Measurements from ENCODE around the gene TSTD2. TPM values are rescaled to one million over a fixed set of nuclear protein-coding genes. Genes with fewer than 3 reads are reported as not detected.

TSTD2 gene
- total RNA-seq, 1 experiment from 2014 or later = 29.7 TPM

DNA sequence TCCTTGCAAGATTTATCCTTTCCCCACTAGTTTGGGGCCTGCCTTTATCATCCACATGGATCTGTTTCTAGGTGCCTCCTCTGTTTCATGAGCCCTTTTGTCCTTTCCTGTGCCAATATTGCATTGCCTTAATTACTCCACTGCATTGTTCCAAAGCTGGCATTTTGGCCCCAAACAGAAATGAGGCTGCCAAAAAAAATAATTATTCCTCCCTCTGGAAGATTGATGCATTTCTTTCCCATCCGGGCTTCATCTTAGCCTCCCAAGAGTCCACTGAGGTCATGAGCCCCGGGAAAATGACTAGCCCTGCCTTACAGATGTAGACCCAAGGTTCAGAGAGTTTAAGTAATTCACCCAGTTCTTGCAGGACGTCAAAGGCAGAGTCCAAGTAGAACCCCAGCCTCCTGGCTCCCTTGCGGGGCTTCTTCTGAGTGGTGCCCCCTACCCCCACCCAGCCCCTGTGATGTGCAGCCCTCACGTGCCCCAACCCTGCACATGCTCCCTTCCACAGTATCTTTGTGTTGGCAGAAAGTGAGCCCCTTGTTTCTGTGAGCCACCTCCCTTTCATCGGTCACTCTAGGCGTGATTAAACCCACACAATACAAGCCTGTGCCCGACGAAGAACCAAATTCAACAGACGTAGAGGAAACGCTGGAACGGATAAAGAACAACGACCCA lies 69.6 kb downstream of the TSTD2 start:
- no peaks in the 10 kb centered on the region for H3K9me3 ChIP-seq (ENCODE audit: low read depth, low read length, poor library complexity, severe bottlenecking)
- no TSS peak for BruUV-seq (replicated peaks)
- no peaks in the 10 kb centered on the region for H3K4me1 ChIP-seq (ENCODE audit: insufficient read depth, low read length, poor library complexity, severe bottlenecking)
- no peaks in the 10 kb centered on the region for H3K27me3 ChIP-seq (replicated peaks; ENCODE audit: insufficient read depth, low read depth, low read length, poor library complexity)
- intact Hi-C loops (cut with micrococcal nuclease; ENCODE audit: unreplicated experiment) = no loop called here
- TF ChIP-seq, protein P1, sequence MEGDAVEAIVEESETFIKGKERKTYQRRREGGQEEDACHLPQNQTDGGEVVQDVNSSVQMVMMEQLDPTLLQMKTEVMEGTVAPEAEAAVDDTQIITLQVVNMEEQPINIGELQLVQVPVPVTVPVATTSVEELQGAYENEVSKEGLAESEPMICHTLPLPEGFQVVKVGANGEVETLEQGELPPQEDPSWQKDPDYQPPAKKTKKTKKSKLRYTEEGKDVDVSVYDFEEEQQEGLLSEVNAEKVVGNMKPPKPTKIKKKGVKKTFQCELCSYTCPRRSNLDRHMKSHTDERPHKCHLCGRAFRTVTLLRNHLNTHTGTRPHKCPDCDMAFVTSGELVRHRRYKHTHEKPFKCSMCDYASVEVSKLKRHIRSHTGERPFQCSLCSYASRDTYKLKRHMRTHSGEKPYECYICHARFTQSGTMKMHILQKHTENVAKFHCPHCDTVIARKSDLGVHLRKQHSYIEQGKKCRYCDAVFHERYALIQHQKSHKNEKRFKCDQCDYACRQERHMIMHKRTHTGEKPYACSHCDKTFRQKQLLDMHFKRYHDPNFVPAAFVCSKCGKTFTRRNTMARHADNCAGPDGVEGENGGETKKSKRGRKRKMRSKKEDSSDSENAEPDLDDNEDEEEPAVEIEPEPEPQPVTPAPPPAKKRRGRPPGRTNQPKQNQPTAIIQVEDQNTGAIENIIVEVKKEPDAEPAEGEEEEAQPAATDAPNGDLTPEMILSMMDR (conservative IDR thresholded peaks at IDR 0.05; ENCODE audit: low read depth, low read length) = no peak
- TF ChIP-seq EZH2 (IDR thresholded peaks at IDR 0.05; ENCODE audit: borderline replicate concordance, low read depth, low read length, poor library complexity, severe bottlenecking) = no peak
- ChIA-PET CTCF (no interaction called here), POLR2A (ENCODE audit: low non-redundant PET) (no interaction called here)
- DNase-seq (ENCODE audit: low spot score) = no peak
- H3K27ac ChIP-seq (ENCODE audit: low read depth, low read length, poor library complexity, severe bottlenecking) = no peak overlapping the region
- no peak overlapping the region for H3K4me3 ChIP-seq (ENCODE audit: low read depth, low read length, poor library complexity, severe bottlenecking)
- no peaks in the 10 kb centered on the region for H3K36me3 ChIP-seq (ENCODE audit: insufficient read depth, low read length, poor library complexity, severe bottlenecking)

DNA sequence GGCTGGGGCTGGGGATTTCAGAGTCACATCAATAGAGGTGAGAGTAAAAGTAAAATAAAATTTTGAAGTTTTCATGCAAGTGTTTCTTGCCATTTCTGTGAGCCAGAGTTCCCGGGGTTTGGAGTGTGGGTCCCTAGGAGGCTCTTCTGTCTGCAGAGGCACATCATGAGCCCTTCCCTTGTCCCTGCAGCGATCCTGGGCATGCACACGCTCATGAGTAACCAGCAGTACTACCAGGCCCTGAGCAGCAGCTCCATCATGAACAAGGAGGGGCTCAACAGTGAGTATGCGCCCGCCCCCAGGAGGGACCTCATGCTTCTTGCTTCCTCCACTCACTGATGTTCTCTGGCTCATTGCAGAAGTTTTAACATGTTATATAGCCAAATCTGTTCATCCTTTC lies 70.6 kb downstream of the TSTD2 start:
- Histone ChIP-seq H3K4me1 (ENCODE audit: insufficient read depth, low read length, poor library complexity, severe bottlenecking) (no peaks in the 10 kb centered on the region), H3K4me3 (ENCODE audit: low read depth, low read length, poor library complexity, severe bottlenecking) (no peak overlapping the region), H3K27me3 (replicated peaks; ENCODE audit: insufficient read depth, low read depth, low read length, poor library complexity) (no peaks in the 10 kb centered on the region), H3K36me3 (ENCODE audit: insufficient read depth, low read length, poor library complexity, severe bottlenecking) (no peaks in the 10 kb centered on the region), H3K9me3 (ENCODE audit: low read depth, low read length, poor library complexity, severe bottlenecking) (no peaks in the 10 kb centered on the region), H3K27ac (ENCODE audit: low read depth, low read length, poor library complexity, severe bottlenecking) (no peak overlapping the region)
- CTCF ChIA-PET = no interaction called here
- TF ChIP-seq EZH2 (IDR thresholded peaks at IDR 0.05; ENCODE audit: borderline replicate concordance, low read depth, low read length, poor library complexity, severe bottlenecking) = no peak
- TF ChIP-seq, protein P1 (conservative IDR thresholded peaks at IDR 0.05; ENCODE audit: low read depth, low read length) = no peak
- DNase-seq (ENCODE audit: low spot score) = no peak
- no TSS peak for BruUV-seq (replicated peaks)
- intact Hi-C loops (cut with micrococcal nuclease; ENCODE audit: unreplicated experiment) = no loop called here
- POLR2A ChIA-PET (ENCODE audit: low non-redundant PET) = no interaction called here

DNA sequence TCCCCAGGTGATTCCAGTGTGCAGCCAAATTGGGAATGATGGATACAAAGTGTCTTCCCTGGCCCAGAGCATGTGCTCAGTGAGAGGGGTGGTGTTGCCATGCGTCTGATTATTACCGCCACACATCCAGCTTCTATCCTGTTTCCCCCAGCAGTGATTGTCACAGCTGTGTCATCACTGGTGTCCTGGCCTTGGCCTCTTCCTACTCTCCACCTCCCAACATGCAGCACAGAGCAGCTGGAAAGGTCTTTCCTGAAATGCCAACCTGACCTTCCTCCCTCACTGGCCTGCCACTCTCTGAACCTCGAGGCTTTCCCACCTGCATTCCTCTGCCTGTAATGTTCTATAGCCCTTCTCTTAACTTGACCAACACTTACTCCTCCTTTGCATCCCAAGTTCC lies 71.7 kb downstream of the TSTD2 start:
- H3K4me3 ChIP-seq (ENCODE audit: low read depth, low read length, poor library complexity, severe bottlenecking) = no peak overlapping the region
- intact Hi-C loops (cut with micrococcal nuclease; ENCODE audit: unreplicated experiment) = no loop called here
- ChIA-PET POLR2A (ENCODE audit: low non-redundant PET) (no interaction called here), CTCF (interaction anchor here (1.6 kb wide), 1 partner anchor 36 kb away, joined by 5 read pairs; no protein-coding TSS in a partner anchor)
- BruUV-seq (replicated peaks) = no TSS peak
- H3K27ac ChIP-seq (ENCODE audit: low read depth, low read length, poor library complexity, severe bottlenecking) = no peak overlapping the region
- no peaks in the 10 kb centered on the region for H3K36me3 ChIP-seq (ENCODE audit: insufficient read depth, low read length, poor library complexity, severe bottlenecking)
- no peaks in the 10 kb centered on the region for H3K9me3 ChIP-seq (ENCODE audit: low read depth, low read length, poor library complexity, severe bottlenecking)
- no peak for DNase-seq (ENCODE audit: low spot score)
- no peak for TF ChIP-seq EZH2 (IDR thresholded peaks at IDR 0.05; ENCODE audit: borderline replicate concordance, low read depth, low read length, poor library complexity, severe bottlenecking)
- H3K4me1 ChIP-seq (ENCODE audit: insufficient read depth, low read length, poor library complexity, severe bottlenecking) = no peaks in the 10 kb centered on the region
- H3K27me3 ChIP-seq (replicated peaks; ENCODE audit: insufficient read depth, low read depth, low read length, poor library complexity) = no peaks in the 10 kb centered on the region

DNA sequence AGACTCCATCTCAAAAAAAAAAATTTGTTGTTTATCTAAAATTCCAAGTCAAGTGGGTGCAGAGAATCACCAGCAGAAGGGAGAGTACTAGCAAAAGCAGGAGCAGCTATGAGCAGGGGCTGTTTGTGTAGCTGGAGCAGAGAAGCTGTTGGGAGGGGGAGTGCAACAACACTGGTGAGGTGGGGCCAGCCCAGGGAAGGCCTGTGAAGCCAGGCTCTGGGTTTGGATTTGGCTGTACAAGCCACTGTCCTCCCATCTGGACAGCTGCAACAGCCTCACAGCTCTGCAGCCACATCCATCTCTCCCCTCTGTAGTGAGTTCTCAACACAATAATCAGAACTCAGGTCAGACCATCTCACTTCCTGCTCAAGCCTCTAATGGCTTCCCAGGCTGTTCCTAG lies 72.3 kb downstream of the TSTD2 start:
- Histone ChIP-seq H3K4me1 (ENCODE audit: insufficient read depth, low read length, poor library complexity, severe bottlenecking) (no peaks in the 10 kb centered on the region), H3K9me3 (ENCODE audit: low read depth, low read length, poor library complexity, severe bottlenecking) (no peaks in the 10 kb centered on the region), H3K36me3 (ENCODE audit: insufficient read depth, low read length, poor library complexity, severe bottlenecking) (no peaks in the 10 kb centered on the region), H3K27me3 (replicated peaks; ENCODE audit: insufficient read depth, low read depth, low read length, poor library complexity) (no peaks in the 10 kb centered on the region), H3K4me3 (ENCODE audit: low read depth, low read length, poor library complexity, severe bottlenecking) (no peak overlapping the region), H3K27ac (ENCODE audit: low read depth, low read length, poor library complexity, severe bottlenecking) (no peak overlapping the region)
- intact Hi-C loops (cut with micrococcal nuclease; ENCODE audit: unreplicated experiment) = no loop called here
- ChIA-PET CTCF (interaction anchor here (1.6 kb wide), 1 partner anchor 37 kb away, joined by 5 read pairs; no protein-coding TSS in a partner anchor), POLR2A (ENCODE audit: low non-redundant PET) (no interaction called here)
- no TSS peak for BruUV-seq (replicated peaks)
- TF ChIP-seq, protein P1 (conservative IDR thresholded peaks at IDR 0.05; ENCODE audit: low read depth, low read length) = no peak
- TF ChIP-seq EZH2 (IDR thresholded peaks at IDR 0.05; ENCODE audit: borderline replicate concordance, low read depth, low read length, poor library complexity, severe bottlenecking) = no peak
- no peak for DNase-seq (ENCODE audit: low spot score)

All from A673 (cell line).